ELR (cell line): ENCODE measurements around the gene NOLC1.

Experiments used
- DNase-seq: peaks from one replicate; pipeline ENCODE4 v3.0.0-alpha.2; 2015; ENCODE audit warnings: low read depth

Gene NOLC1

GRCh38 chr10:102121739-102122372 is 30.3 kb upstream of the NOLC1 start:
- DNase-seq: no peak

GRCh38 chr10:102122450-102122849 is 29.7 kb upstream of the NOLC1 start:
- DNase-seq: no peak

GRCh38 chr10:102123223-102123622 is 29.0 kb upstream of the NOLC1 start:
- DNase-seq: no peak

GRCh38 chr10:102131286-102132170 is 20.7 kb upstream of the NOLC1 start:
- DNase-seq: peak; percentile 84

- no peak for DNase-seq
Observed at GRCh38 chr10:102132193-102132562, 20.0 kb upstream of the NOLC1 start.

GRCh38 chr10:102132563-102133372 is 19.4 kb upstream of the NOLC1 start, which contains the start of gene PPRC1:
TSS of gene PPRC1 (plus strand) at chr10:102133040. CDS start at chr10:102133069, 29 bp downstream.
- DNase-seq: peak; percentile 100

- peak; percentile 90 for DNase-seq
Observed at GRCh38 chr10:102133373-102134195, 18.6 kb upstream of the NOLC1 start.

GRCh38 chr10:102134416-102134815 is 17.8 kb upstream of the NOLC1 start:
- DNase-seq: no peak

- no peak for DNase-seq
Observed at GRCh38 chr10:102135956-102136526, 16.1 kb upstream of the NOLC1 start.

- no peak for DNase-seq
Observed at GRCh38 chr10:102139281-102140110, 12.7 kb upstream of the NOLC1 start.

GRCh38 chr10:102140218-102140617 is 12.0 kb upstream of the NOLC1 start:
- no peak for DNase-seq

- no peak for DNase-seq
Observed at GRCh38 chr10:102140913-102141540, 11.2 kb upstream of the NOLC1 start.

- DNase-seq: no peak
Observed at GRCh38 chr10:102141583-102142107, 10.5 kb upstream of the NOLC1 start.

GRCh38 chr10:102146971-102147428 is 5.2 kb upstream of the NOLC1 start:
- DNase-seq: no peak

GRCh38 chr10:102147561-102147960 is 4.6 kb upstream of the NOLC1 start:
- no peak for DNase-seq

GRCh38 chr10:102148275-102148674 is 3.9 kb upstream of the NOLC1 start:
- no peak for DNase-seq

- DNase-seq: peak; percentile 94
Observed at GRCh38 chr10:102150970-102151773, 1.0 kb upstream of the NOLC1 start.

- peak; percentile 46 for DNase-seq
Observed at GRCh38 chr10:102152545-102152890, 329 bp downstream of the NOLC1 start.
